Endothelial cell of umbilical vein (primary cell): ENCODE data around the gene ERBB4.

Experiments
- EZH2 ChIP-seq: IDR thresholded peaks from 2 replicates; pipeline ENCODE4 v1.6.1; 2012; ENCODE audit warnings: borderline replicate concordance, low read depth, mild to moderate bottlenecking, moderate library complexity, low read length, inconsistent platforms; ENCODE audit not compliant: severe bottlenecking
- FOS ChIP-seq: IDR thresholded peaks from 2 replicates; pipeline ENCODE4 v1.6.1; 2011; ENCODE audit warnings: mild to moderate bottlenecking, low read length, moderate library complexity, borderline replicate concordance; ENCODE audit not compliant: insufficient read depth
- GATA2 ChIP-seq: IDR thresholded peaks from 2 replicates; pipeline ENCODE4 v1.7.0; 2011; ENCODE audit warnings: low read depth, mild to moderate bottlenecking, moderate library complexity, mixed read lengths, low read length; ENCODE audit not compliant: insufficient read length, insufficient read depth
- JUN ChIP-seq: IDR thresholded peaks from 2 replicates; pipeline ENCODE4 v1.6.1; 2011; ENCODE audit warnings: borderline replicate concordance, low read depth; ENCODE audit not compliant: insufficient read length, insufficient read depth
- MYC ChIP-seq: IDR thresholded peaks from one replicate; pipeline ENCODE4 v1.6.1; 2011; ENCODE audit warnings: mild to moderate bottlenecking, low read depth, low read length
- POLR2A ChIP-seq: IDR thresholded peaks from 2 replicates; pipeline ENCODE4 v1.6.1; 2012; ENCODE audit warnings: low read depth, mild to moderate bottlenecking, control low read depth, low read length
- POLR2AphosphoS5 ChIP-seq: IDR thresholded peaks from 2 replicates; pipeline ENCODE4 v1.6.1; 2012; ENCODE audit warnings: low read depth, mild to moderate bottlenecking, control low read depth, low read length, moderate library complexity; ENCODE audit not compliant: insufficient read depth
- TF ChIP-seq, protein P1 (sequence below), 2 donors: IDR thresholded peaks; 1 replicate in 1 of 2; 2 replicates in 1 of 2; pipeline ENCODE4 v1.5.1; 2011; ENCODE audit warnings: low read length in 2 of 2, mild to moderate bottlenecking in 2 of 2, moderate library complexity in 2 of 2, control low read depth in 1 of 2, inconsistent platforms in 1 of 2, low read depth in 1 of 2; ENCODE audit not compliant: insufficient read depth in 1 of 2; ENCODE audit errors: extremely low read depth in 1 of 2

DNA sequence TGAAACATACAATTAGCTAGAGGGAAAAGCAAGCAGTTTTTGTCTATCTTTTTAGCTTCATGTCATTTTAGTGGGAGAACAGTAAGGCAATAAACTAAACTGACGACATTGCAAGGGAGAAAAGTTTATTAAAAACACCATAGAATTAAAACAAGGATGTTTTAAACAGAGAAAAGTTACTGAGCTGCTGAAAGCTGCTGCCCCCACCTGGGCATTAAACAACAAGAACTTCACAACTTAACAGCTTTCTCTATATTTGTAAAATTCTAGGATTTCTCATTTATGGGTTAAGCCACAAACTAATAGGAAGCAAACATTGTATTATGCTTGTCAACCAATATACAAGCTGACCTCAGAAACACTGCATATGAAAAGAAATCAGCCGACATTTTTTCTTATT lies 289.2 kb downstream of the ERBB4 start:
- TF ChIP-seq, protein P1, sequence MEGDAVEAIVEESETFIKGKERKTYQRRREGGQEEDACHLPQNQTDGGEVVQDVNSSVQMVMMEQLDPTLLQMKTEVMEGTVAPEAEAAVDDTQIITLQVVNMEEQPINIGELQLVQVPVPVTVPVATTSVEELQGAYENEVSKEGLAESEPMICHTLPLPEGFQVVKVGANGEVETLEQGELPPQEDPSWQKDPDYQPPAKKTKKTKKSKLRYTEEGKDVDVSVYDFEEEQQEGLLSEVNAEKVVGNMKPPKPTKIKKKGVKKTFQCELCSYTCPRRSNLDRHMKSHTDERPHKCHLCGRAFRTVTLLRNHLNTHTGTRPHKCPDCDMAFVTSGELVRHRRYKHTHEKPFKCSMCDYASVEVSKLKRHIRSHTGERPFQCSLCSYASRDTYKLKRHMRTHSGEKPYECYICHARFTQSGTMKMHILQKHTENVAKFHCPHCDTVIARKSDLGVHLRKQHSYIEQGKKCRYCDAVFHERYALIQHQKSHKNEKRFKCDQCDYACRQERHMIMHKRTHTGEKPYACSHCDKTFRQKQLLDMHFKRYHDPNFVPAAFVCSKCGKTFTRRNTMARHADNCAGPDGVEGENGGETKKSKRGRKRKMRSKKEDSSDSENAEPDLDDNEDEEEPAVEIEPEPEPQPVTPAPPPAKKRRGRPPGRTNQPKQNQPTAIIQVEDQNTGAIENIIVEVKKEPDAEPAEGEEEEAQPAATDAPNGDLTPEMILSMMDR (IDR thresholded peaks at IDR 0.05; ENCODE audit: extremely low read depth in 1 of 2, insufficient read depth in 1 of 2, low read depth in 1 of 2, low read length in 2 of 2) = peak; percentile 23 to 41
- no peak for TF ChIP-seq POLR2AphosphoS5
- no peak for TF ChIP-seq JUN
- TF ChIP-seq POLR2A = no peak
- no peak for TF ChIP-seq MYC
- TF ChIP-seq EZH2 = no peak
- TF ChIP-seq GATA2 = no peak
- TF ChIP-seq FOS = no peak
